NCI-H524 (cell line): ENCODE results near the gene NINJ2.

Experiments used
- DNase-seq, 2 experiments: peaks; one replicate each; lab custom pipeline; 2025; lab: John Stamatoyannopoulos, UW

The NINJ2 gene

DNA sequence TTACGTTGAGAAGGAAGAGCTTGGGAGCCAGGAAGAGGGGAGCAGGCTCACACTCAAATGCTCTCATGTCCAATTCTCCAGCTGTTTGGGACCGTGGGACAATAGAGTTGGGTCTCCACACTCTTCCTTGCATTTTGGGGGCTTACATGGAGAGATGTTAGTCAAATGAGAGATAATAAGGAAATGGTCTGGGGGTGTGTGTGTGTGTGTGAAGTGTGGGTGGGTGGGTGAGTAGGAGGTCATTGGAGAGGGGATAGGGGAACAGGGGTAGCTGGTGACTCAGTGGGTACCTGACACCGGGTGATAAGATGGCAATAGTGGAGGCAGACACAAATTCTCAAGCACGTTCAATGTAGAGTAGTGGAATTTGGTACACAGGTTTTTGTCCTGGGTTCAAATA lies 135.5 kb downstream of the NINJ2 start:
- DNase-seq, result no peak

DNA sequence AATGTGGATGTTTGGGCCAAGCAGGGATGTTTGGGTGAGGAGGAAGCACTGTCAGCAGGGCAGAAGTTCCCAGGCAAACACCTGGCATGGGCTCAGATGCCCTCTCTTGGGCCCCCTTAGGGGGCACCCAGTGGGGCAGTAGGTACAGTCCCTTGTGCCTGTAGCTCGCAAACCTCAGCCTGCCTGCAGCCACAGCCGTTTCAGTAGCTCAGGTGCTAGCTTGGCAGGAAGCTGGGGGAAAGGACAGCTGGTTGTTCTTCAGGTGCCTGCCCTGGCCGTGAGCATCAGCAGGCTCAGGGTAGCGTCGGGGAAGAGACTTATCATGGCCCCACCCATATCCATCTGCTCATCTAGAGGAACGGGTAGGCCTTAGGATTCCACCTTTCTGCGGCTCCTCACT lies 136.0 kb downstream of the NINJ2 start:
- DNase-seq, result peak in 1 of 2 experiments; percentile 7

DNA sequence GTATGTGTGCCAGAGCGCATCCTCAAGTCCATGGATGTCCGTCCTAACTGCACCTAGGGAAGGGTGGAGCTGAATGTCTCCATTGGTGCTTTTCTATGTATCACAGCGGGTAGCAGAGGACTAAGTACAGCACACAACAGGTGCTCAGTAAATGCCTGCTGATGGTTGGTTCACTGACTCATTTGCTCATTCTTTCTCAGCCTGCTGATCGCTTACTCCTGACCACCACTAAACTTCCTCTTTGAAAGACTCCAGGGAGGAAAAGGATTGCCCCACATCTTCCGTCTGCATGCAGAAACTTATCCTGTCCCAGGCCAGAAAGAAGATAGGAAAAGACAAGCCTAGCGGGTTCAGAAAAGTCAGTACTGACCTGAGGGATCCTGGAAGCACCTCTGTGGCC lies 137.2 kb downstream of the NINJ2 start:
- no peak for DNase-seq

DNA sequence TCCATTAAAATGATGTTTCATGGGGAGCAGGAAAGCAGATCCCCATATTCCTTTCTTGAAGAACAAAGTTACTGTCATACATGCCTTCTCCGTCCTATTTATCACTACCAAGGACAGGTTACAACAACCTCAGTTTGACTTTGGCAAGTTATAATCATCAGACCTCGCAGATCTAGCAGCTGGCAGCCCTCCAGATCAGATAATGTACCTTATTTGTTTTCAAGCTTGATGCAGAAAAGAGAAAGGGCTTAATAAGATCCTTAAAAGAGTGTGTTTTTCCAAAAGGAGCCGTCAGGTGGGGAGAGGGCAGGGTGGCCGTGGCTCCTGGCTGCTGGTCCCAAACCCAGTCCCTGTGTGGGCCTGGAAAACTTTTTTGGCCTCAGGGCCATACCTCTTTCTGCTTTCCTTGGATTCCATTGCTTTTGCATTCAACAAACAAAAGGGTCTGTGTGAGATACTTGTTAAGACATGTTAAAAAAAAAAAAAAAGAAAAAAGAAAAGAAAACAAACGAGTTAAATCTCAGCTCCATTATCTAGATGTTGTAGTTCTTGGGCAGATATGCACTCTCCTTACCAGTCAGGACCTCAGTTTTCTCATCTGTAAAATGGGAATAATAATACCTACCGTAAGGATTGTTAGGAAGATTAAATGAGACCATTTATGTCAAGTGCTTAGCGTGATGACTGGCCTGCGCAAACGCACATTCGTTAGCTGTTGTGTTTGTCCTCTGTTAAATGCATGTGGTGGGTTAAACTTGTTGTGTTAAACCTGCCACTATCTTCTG lies 138.9 kb downstream of the NINJ2 start:
- no peak for DNase-seq

DNA sequence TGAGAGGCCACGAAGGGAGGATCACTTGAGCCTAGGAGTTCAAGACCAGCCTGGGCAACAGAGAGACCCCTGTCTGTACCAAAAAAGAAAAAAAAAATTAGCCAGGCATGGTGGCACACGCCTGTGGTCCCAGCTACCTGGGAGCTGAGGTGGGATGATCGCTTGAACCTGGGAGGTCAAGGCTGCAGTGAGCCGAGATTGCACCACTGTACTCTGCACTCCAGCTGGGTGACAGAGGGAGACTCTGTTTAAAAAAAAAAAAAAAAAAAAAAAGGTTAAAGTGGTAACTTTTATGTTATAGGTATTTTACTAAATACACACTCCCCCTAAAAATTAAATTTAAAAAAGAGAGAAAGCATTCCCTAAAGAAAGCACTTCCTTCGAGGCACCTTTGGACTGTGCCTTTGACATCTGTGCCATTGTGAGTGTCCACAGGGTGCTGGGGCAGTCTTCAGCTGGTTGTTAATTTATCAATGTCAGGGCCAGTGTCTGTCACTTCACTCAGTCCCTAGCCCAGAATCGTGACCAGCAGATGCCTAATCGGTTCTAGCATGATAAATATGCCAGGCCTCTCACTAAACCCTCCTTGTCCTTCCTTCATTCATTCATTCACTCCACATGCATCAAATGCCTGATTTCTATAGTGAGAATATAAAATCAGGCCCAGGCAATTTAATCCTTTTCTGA lies 140.4 kb downstream of the NINJ2 start:
- no peak for DNase-seq

DNA sequence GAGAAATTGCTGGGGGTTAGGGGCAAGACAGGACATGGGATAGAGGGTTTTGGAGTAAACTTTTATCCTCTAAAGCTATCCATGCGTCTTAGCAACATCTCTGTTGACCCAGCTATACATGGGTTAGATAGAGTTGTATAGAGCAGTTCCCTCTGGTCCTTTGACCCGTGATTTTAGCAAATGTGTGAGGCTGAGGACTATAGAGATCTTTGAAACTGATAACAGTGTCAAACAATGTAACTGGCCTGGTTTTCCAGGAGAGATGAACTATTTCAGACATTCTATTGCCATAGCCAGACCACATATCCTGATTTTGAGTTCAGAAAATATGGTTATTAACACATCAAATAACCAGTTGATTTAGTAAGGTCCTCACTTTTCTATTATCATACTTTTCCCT lies 143.1 kb downstream of the NINJ2 start:
- no peak for DNase-seq

DNA sequence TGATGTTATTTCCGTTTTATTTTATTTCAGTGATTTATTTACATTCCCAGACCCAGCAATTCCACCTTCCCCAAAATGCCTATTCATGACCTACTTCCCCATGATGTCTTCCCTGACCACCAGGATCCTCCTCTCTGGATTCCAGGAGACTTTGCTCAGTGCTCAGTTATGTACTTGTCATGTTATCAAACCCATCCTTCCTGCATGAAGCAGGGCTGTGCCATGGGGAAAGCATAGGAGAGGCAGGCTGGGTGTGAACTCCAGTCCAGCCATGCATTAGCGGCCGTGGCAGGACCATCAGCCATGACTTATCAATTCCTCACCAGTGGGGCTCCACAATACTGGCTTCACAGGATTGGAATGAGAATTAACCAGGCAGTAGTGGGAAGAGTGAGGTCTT lies 145.7 kb downstream of the NINJ2 start:
- no peak for DNase-seq
